DND-41 (cell line): ENCODE results near the gene CALB2.

Experiments used
- ATAC-seq: fragments of 200-7000 bp; cut with Tn5 transposase; 3 replicates; pipeline ENCODE4 v1.9.1; 2021; ENCODE audit warnings: low read depth; ENCODE audit not compliant: insufficient read depth
- DNase-seq: peaks from one replicate; pipeline ENCODE4 v3.0.0-alpha.2; 2020
- H2AFZ ChIP-seq: 2 replicates; pipeline ENCODE4 v1.6.0; 2012; ENCODE audit warnings: low read depth, low read length
- H3K27ac ChIP-seq: 2 replicates; pipeline ENCODE4 v1.5.1; 2012; ENCODE audit warnings: low read length, inconsistent platforms
- H3K27me3 ChIP-seq: fragments of 200-600 bp; sonication (generic); 2 replicates; pipeline ENCODE4 v1.6.0; 2012; ENCODE audit warnings: low read length, mild to moderate bottlenecking, inconsistent platforms; ENCODE audit not compliant: insufficient read depth, poor library complexity
- H3K36me3 ChIP-seq: 2 replicates; pipeline ENCODE4 v1.5.1; 2012; ENCODE audit warnings: low read length, inconsistent platforms; ENCODE audit not compliant: insufficient read depth
- H3K4me1 ChIP-seq: 2 replicates; pipeline ENCODE4 v1.5.1; 2012; ENCODE audit warnings: mild to moderate bottlenecking, low read length; ENCODE audit not compliant: insufficient read depth
- H3K4me2 ChIP-seq: 2 replicates; pipeline ENCODE4 v1.6.0; 2012; ENCODE audit warnings: mild to moderate bottlenecking, moderate library complexity, low read length, inconsistent platforms; ENCODE audit not compliant: insufficient read depth
- H3K4me3 ChIP-seq, 2 experiments: fragments of 200-600 bp in 1 of 2; shearing (Covaris generic) in 1 of 2; 2 replicates each; pipeline ENCODE4 v1.5.1; 2012 to 2016; ENCODE audit warnings: inconsistent platforms in 2 of 2, low read length in 2 of 2, mild to moderate bottlenecking in 2 of 2, low read depth in 1 of 2, moderate library complexity in 1 of 2
- H3K79me2 ChIP-seq: 2 replicates; pipeline ENCODE4 v1.6.0; 2012; ENCODE audit warnings: low read length, inconsistent platforms; ENCODE audit not compliant: insufficient read depth
- H3K9ac ChIP-seq: 2 replicates; pipeline ENCODE4 v1.6.0; 2012; ENCODE audit warnings: low read depth, mild to moderate bottlenecking, inconsistent platforms, low read length, moderate library complexity
- H3K9me3 ChIP-seq: 2 replicates; pipeline ENCODE4 v1.5.1; 2012; ENCODE audit warnings: low read length, moderate library complexity, mild to moderate bottlenecking, inconsistent platforms; ENCODE audit not compliant: insufficient read depth, severe bottlenecking
- H4K20me1 ChIP-seq: 2 replicates; pipeline ENCODE4 v1.6.0; 2012; ENCODE audit warnings: low read length; ENCODE audit not compliant: insufficient read depth
- CTCF ChIP-seq: IDR thresholded peaks from 2 replicates; pipeline ENCODE4 v1.5.1; 2012; ENCODE audit warnings: borderline replicate concordance, low read length, moderate library complexity, mild to moderate bottlenecking; ENCODE audit not compliant: poor library complexity, severe bottlenecking; ENCODE audit errors: extremely low read depth
- EZH2 ChIP-seq: IDR thresholded peaks from 3 replicates; pipeline ENCODE4 v1.6.1; 2012; ENCODE audit warnings: borderline replicate concordance, low read depth, mild to moderate bottlenecking, moderate library complexity, low read length, inconsistent platforms; ENCODE audit not compliant: severe bottlenecking

The CALB2 gene

GRCh38 chr16:71360378-71360777 lies 1.9 kb downstream of the CALB2 start:
- no peaks in the 10 kb centered on the region for H4K20me1 ChIP-seq
- H3K9ac ChIP-seq = no peak overlapping the region
- H2AFZ ChIP-seq = no peak overlapping the region
- no peak overlapping the region for H3K27ac ChIP-seq
- no peaks in the 10 kb centered on the region for H3K27me3 ChIP-seq
- no peaks in the 10 kb centered on the region for H3K79me2 ChIP-seq
- no peak for TF ChIP-seq CTCF
- TF ChIP-seq EZH2 = no peak
- H3K36me3 ChIP-seq = no peaks in the 10 kb centered on the region
- no peak overlapping the region for H3K4me3 ChIP-seq
- H3K9me3 ChIP-seq = no peaks in the 10 kb centered on the region
- H3K4me1 ChIP-seq = no peaks in the 10 kb centered on the region
- ATAC-seq (no peak), DNase-seq (no peak)
- H3K4me2 ChIP-seq = no peak overlapping the region

- H3K9ac ChIP-seq = no peak overlapping the region
- DNase-seq = no peak
These were observed 5.7 kb downstream of the CALB2 start for GRCh38 chr16:71364133-71364681.

GRCh38 chr16:71365021-71365420 lies 6.5 kb downstream of the CALB2 start:
- H2AFZ ChIP-seq = no peak overlapping the region

More at GRCh38 chr16:71364133-71364681, 5.7 kb downstream of the CALB2 start:
- Histone ChIP-seq H3K27ac (no peak overlapping the region), H4K20me1 (no peaks in the 10 kb centered on the region), H3K4me2 (no peak overlapping the region), H3K4me1 (no peaks in the 10 kb centered on the region), H2AFZ (no peak overlapping the region), H3K27me3 (no peaks in the 10 kb centered on the region), H3K4me3 (no peak overlapping the region), H3K36me3 (no peaks in the 10 kb centered on the region), H3K9me3 (no peaks in the 10 kb centered on the region), H3K79me2 (no peaks in the 10 kb centered on the region)
- ATAC-seq = no peak
- TF ChIP-seq CTCF = no peak
- TF ChIP-seq EZH2 = no peak

More at GRCh38 chr16:71365021-71365420, 6.5 kb downstream of the CALB2 start:
- Histone ChIP-seq H3K36me3 (no peaks in the 10 kb centered on the region), H3K27me3 (no peaks in the 10 kb centered on the region), H3K9me3 (no peaks in the 10 kb centered on the region), H3K4me1 (no peaks in the 10 kb centered on the region), H3K4me3 (no peak overlapping the region), H3K79me2 (no peaks in the 10 kb centered on the region), H3K4me2 (no peak overlapping the region), H3K27ac (no peak overlapping the region), H3K9ac (no peak overlapping the region), H4K20me1 (no peaks in the 10 kb centered on the region)
- TF ChIP-seq EZH2 (no peak), CTCF (no peak)
- DNase-seq (no peak), ATAC-seq (no peak)
